Measurements from ENCODE around the gene NATD1. TPM values are rescaled to one million over a fixed set of nuclear protein-coding genes. Genes with fewer than 3 reads are reported as not detected.

NATD1 gene
- total and polyA plus RNA-seq, 4 donors: 1.4 to 24.5 (median 2.9) TPM

- TF ChIP-seq, protein P1, sequence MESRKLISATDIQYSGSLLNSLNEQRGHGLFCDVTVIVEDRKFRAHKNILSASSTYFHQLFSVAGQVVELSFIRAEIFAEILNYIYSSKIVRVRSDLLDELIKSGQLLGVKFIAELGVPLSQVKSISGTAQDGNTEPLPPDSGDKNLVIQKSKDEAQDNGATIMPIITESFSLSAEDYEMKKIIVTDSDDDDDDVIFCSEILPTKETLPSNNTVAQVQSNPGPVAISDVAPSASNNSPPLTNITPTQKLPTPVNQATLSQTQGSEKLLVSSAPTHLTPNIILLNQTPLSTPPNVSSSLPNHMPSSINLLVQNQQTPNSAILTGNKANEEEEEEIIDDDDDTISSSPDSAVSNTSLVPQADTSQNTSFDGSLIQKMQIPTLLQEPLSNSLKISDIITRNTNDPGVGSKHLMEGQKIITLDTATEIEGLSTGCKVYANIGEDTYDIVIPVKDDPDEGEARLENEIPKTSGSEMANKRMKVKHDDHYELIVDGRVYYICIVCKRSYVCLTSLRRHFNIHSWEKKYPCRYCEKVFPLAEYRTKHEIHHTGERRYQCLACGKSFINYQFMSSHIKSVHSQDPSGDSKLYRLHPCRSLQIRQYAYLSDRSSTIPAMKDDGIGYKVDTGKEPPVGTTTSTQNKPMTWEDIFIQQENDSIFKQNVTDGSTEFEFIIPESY (IDR thresholded peaks at IDR 0.05): no peak
- TF ChIP-seq JUND (IDR thresholded peaks at IDR 0.05) (no peak), RAD21 (IDR thresholded peaks at IDR 0.05) (no peak), NR2F2 (IDR thresholded peaks at IDR 0.05) (no peak), FOXA2 (IDR thresholded peaks at IDR 0.05) (no peak), HNF4A (conservative IDR thresholded peaks at IDR 0.05) (no peak), EGR1 (IDR thresholded peaks at IDR 0.05; ENCODE audit: low read depth in 2 of 2) (no peak), HNF4G (IDR thresholded peaks at IDR 0.05) (no peak), RXRA (IDR thresholded peaks at IDR 0.05) (no peak), REST (IDR thresholded peaks at IDR 0.05) (no peak), ATF3 (IDR thresholded peaks at IDR 0.05) (no peak), TAF1 (conservative IDR thresholded peaks at IDR 0.05) (no peak), YY1 (IDR thresholded peaks at IDR 0.05) (no peak), SP1 (IDR thresholded peaks at IDR 0.05) (no peak), GABPA (IDR thresholded peaks at IDR 0.05 in 1 of 2, conservative IDR thresholded peaks at IDR 0.05 in 1 of 2) (no peak)
- TF ChIP-seq, protein P2, sequence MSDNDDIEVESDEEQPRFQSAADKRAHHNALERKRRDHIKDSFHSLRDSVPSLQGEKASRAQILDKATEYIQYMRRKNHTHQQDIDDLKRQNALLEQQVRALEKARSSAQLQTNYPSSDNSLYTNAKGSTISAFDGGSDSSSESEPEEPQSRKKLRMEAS (IDR thresholded peaks at IDR 0.05): no peak
- H3K36me3 ChIP-seq (ENCODE audit: control insufficient read depth in 4 of 4, insufficient read depth in 3 of 4, low read depth in 1 of 4, low read length in 3 of 4): no peaks in the 10 kb centered on the region
- no peak for DNase-seq (ENCODE audit: low spot score)
- H3K4me3 ChIP-seq (ENCODE audit: low read depth in 1 of 3, low read length in 3 of 3): no peak overlapping the region
- H3K9me3 ChIP-seq (ENCODE audit: control insufficient read depth in 4 of 4, low read length in 3 of 4): no peaks in the 10 kb centered on the region
- H3K27ac ChIP-seq (ENCODE audit: low read depth in 1 of 2, low read length in 2 of 2): no peak overlapping the region
- no peak overlapping the region for H3K9ac ChIP-seq (ENCODE audit: low read depth in 1 of 2, low read length in 2 of 2)
- H3K4me1 ChIP-seq (ENCODE audit: control insufficient read depth in 4 of 4, insufficient read depth in 4 of 4, low read length in 3 of 4): peaks cover 7 to 25% (median 15%) of the 10 kb centered on the region in 4 donors
- no peaks in the 10 kb centered on the region for H3K27me3 ChIP-seq (ENCODE audit: control insufficient read depth in 4 of 4, insufficient read depth in 4 of 4, low read length in 3 of 4)
- 75% methylated on average over 6 of the region's 6 CpGs for WGBS
Observed at GRCh38 chr17:21279582-21279981, 26.4 kb upstream of the NATD1 start.

DNA sequence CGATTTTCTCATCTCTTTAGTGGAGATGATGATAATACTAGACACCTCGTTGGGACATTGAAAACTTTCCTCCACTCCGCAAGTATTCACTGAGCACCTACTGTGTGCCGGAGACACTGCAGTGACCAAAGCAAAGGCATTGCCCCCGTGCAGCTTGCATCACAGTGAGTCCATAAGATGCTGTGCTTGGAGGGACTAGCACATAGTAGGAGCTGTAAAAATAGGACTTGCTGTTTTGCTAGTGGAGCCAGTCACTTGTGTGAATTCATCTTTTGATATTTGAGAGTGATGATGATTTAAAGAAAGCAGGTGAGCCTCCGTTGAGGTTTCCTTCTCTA, 26.0 kb upstream of the NATD1 start:
- Histone ChIP-seq H3K4me3 (ENCODE audit: low read depth in 1 of 3, low read length in 3 of 3) (no peak overlapping the region), H3K9me3 (ENCODE audit: control insufficient read depth in 4 of 4, low read length in 3 of 4) (no peaks in the 10 kb centered on the region), H3K36me3 (ENCODE audit: control insufficient read depth in 4 of 4, insufficient read depth in 3 of 4, low read depth in 1 of 4, low read length in 3 of 4) (no peaks in the 10 kb centered on the region), H3K27me3 (ENCODE audit: control insufficient read depth in 4 of 4, insufficient read depth in 4 of 4, low read length in 3 of 4) (no peaks in the 10 kb centered on the region), H3K27ac (ENCODE audit: low read depth in 1 of 2, low read length in 2 of 2) (no peak overlapping the region), H3K9ac (ENCODE audit: low read depth in 1 of 2, low read length in 2 of 2) (no peak overlapping the region), H3K4me1 (ENCODE audit: control insufficient read depth in 4 of 4, insufficient read depth in 4 of 4, low read length in 3 of 4) (peaks cover 7 to 25% (median 15%) of the 10 kb centered on the region in 4 donors)
- TF ChIP-seq HNF4G (IDR thresholded peaks at IDR 0.05) (no peak), JUND (IDR thresholded peaks at IDR 0.05) (no peak), RXRA (IDR thresholded peaks at IDR 0.05) (no peak), RAD21 (IDR thresholded peaks at IDR 0.05) (no peak), ATF3 (IDR thresholded peaks at IDR 0.05) (no peak), EGR1 (IDR thresholded peaks at IDR 0.05; ENCODE audit: low read depth in 2 of 2) (no peak), HNF4A (conservative IDR thresholded peaks at IDR 0.05) (no peak), FOXA2 (IDR thresholded peaks at IDR 0.05) (no peak), SP1 (IDR thresholded peaks at IDR 0.05) (no peak), YY1 (IDR thresholded peaks at IDR 0.05) (no peak), FOXA1 (IDR thresholded peaks at IDR 0.05) (no peak)
- TF ChIP-seq, protein P3, sequence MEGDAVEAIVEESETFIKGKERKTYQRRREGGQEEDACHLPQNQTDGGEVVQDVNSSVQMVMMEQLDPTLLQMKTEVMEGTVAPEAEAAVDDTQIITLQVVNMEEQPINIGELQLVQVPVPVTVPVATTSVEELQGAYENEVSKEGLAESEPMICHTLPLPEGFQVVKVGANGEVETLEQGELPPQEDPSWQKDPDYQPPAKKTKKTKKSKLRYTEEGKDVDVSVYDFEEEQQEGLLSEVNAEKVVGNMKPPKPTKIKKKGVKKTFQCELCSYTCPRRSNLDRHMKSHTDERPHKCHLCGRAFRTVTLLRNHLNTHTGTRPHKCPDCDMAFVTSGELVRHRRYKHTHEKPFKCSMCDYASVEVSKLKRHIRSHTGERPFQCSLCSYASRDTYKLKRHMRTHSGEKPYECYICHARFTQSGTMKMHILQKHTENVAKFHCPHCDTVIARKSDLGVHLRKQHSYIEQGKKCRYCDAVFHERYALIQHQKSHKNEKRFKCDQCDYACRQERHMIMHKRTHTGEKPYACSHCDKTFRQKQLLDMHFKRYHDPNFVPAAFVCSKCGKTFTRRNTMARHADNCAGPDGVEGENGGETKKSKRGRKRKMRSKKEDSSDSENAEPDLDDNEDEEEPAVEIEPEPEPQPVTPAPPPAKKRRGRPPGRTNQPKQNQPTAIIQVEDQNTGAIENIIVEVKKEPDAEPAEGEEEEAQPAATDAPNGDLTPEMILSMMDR (IDR thresholded peaks at IDR 0.05; ENCODE audit: low read depth, low read length, missing input control): no peak
- 80% methylated on average over 6 of the region's 6 CpGs for WGBS
- DNase-seq (ENCODE audit: low spot score): no peak

All from liver (tissue), 9 donors.